ENCODE data around the gene ZNF844. TPM values are rescaled to one million over a fixed set of nuclear protein-coding genes. Genes with fewer than 3 reads are reported as not detected.
A peak's percentile ranks its signal among the peaks of the same experiment; 100 is the strongest.

Gene ZNF844
- polyA plus RNA-seq, 1 of the 3 experiments (the other 2 are of a cell fraction): 0.28 TPM

- ChIA-PET POLR2A (no interaction called here), CTCF (interaction anchor here (0.7 to 2.2 kb wide), 6 partner anchors 9 to 262 kb away, joined by 3 to 16 read pairs (median 7); partner anchors contain the start of genes ZNF20 and ZNF433)
- no peak for TF ChIP-seq USF2 (IDR thresholded peaks at IDR 0.05; ENCODE audit: borderline replicate concordance, low read depth, low read length)
- peak; percentile 36 for TF ChIP-seq RAD21 (IDR thresholded peaks at IDR 0.05; ENCODE audit: low read length)
- TF ChIP-seq CTCF (IDR thresholded peaks at IDR 0.05): peak; percentile 36
- no peak for TF ChIP-seq TEAD4 (IDR thresholded peaks at IDR 0.05; ENCODE audit: borderline replicate concordance, insufficient read depth)
- TF ChIP-seq RFX5 (IDR thresholded peaks at IDR 0.05; ENCODE audit: low read length): no peak
- TF ChIP-seq SIN3A (IDR thresholded peaks at IDR 0.05; ENCODE audit: borderline replicate concordance, low read depth, low read length): no peak
- no peak for TF ChIP-seq NRF1 (IDR thresholded peaks at IDR 0.05; ENCODE audit: low read depth, low read length)
- TF ChIP-seq RXRA (IDR thresholded peaks at IDR 0.05; ENCODE audit: borderline replicate concordance, low read depth): no peak
- no peak for TF ChIP-seq NFIC (IDR thresholded peaks at IDR 0.05; ENCODE audit: borderline replicate concordance)
- no peak for TF ChIP-seq SMC3 (IDR thresholded peaks at IDR 0.05; ENCODE audit: low read depth, low read length)
- no peak for TF ChIP-seq REST (IDR thresholded peaks at IDR 0.05; ENCODE audit: low read depth, low read length)
- Histone ChIP-seq H3K9me2 (no peaks in the 10 kb centered on the region), H3K36me3 (replicated peaks in 1 of 2; ENCODE audit: control insufficient read depth in 1 of 2, insufficient read depth in 2 of 2, low read length in 1 of 2) (no peaks in the 10 kb centered on the region), H3F3A (replicated peaks; ENCODE audit: insufficient read depth) (no peaks in the 10 kb centered on the region), H3K9ac (no peak overlapping the region), H3K9me3 (no peaks in the 10 kb centered on the region), H3K27me3 (ENCODE audit: insufficient read depth) (no peaks in the 10 kb centered on the region), H3K79me2 (ENCODE audit: insufficient read depth) (no peaks in the 10 kb centered on the region), H3K27ac (ENCODE audit: low read depth in 2 of 2, low read length in 1 of 2) (no peak overlapping the region), H4K20me1 (ENCODE audit: insufficient read depth) (no peaks in the 10 kb centered on the region), H2AFZ (ENCODE audit: low read depth) (no peak overlapping the region), H3K4me3 (ENCODE audit: low read depth in 2 of 2, low read length in 1 of 2) (peak overlapping the region in 1 of 2 experiments; percentile 48; a peak in 1 of 4 replicates), H3K4me1 (ENCODE audit: control insufficient read depth in 1 of 2, insufficient read depth in 2 of 2, low read depth in 1 of 2, low read length in 1 of 2) (no peaks in the 10 kb centered on the region), H3K4me2 (no peak overlapping the region)
- WGBS (ENCODE audit: low lambda C conversion rate): 73% methylated on average over 5 of the region's 5 CpGs
- peak; percentile 58 for DNase-seq
Measured at GRCh38 chr19:12090807-12091206, 26.3 kb downstream of the ZNF844 start.
